Inferior parietal cortex (tissue), 1 donor: Measurements from ENCODE around the gene PSKH1.

ENCODE experiments used
- DNase-seq: peaks from one replicate; pipeline ENCODE4 v3.0.0-alpha.2; 2016; ENCODE audit errors: extremely low spot score

Gene PSKH1

GRCh38 chr16:67940446-67941089, 47.5 kb downstream of the PSKH1 start:
- DNase-seq, result no peak

- no peak for DNase-seq
Observed at GRCh38 chr16:67941469-67942199, 48.6 kb downstream of the PSKH1 start.

GRCh38 chr16:67942200-67942509, 49.1 kb downstream of the PSKH1 start:
- no peak for DNase-seq

GRCh38 chr16:67942510-67943255, 49.6 kb downstream of the PSKH1 start:
- DNase-seq, result no peak

- DNase-seq, result no peak
Observed at GRCh38 chr16:67943256-67943618, 50.2 kb downstream of the PSKH1 start.

GRCh38 chr16:67943619-67944504, 50.8 kb downstream of the PSKH1 start, which contains the start of gene LCAT:
LCAT (minus strand) TSS chr16:67944120; CDS start chr16:67944101, 19 bp downstream.
- DNase-seq, result peak; percentile 47

GRCh38 chr16:67944690-67945391, 51.8 kb downstream of the PSKH1 start:
- DNase-seq, result no peak

- DNase-seq, result no peak
Observed at GRCh38 chr16:67945392-67945933, 52.4 kb downstream of the PSKH1 start.

- DNase-seq, result no peak
Observed at GRCh38 chr16:67946128-67946569, 53.1 kb downstream of the PSKH1 start.

GRCh38 chr16:67946966-67947558, 54.0 kb downstream of the PSKH1 start:
- DNase-seq, result no peak

- DNase-seq, result no peak
Observed at GRCh38 chr16:67948015-67948414, 55.0 kb downstream of the PSKH1 start.

GRCh38 chr16:67949645-67950044, 56.6 kb downstream of the PSKH1 start:
- no peak for DNase-seq

- DNase-seq, result no peak
Observed at GRCh38 chr16:67950335-67950843, 57.3 kb downstream of the PSKH1 start.

- DNase-seq, result peak; percentile 67
Observed at GRCh38 chr16:67951485-67951884, 58.4 kb downstream of the PSKH1 start.

- DNase-seq, result no peak
Observed at GRCh38 chr16:67953641-67954375, 60.8 kb downstream of the PSKH1 start.

GRCh38 chr16:67954421-67955196, 61.6 kb downstream of the PSKH1 start:
- DNase-seq, result no peak

- DNase-seq, result no peak
Observed at GRCh38 chr16:67957622-67958021, 64.6 kb downstream of the PSKH1 start.

- no peak for DNase-seq
Observed at GRCh38 chr16:67959536-67960329, 66.7 kb downstream of the PSKH1 start.
